ENCODE data around the gene CDK19.
"Not testable (repeated sequence)": the region's sequence is repeated elsewhere in the genome, so short reads cannot be mapped to it uniquely, and the experiment has no call there.

The CDK19 gene

DNA sequence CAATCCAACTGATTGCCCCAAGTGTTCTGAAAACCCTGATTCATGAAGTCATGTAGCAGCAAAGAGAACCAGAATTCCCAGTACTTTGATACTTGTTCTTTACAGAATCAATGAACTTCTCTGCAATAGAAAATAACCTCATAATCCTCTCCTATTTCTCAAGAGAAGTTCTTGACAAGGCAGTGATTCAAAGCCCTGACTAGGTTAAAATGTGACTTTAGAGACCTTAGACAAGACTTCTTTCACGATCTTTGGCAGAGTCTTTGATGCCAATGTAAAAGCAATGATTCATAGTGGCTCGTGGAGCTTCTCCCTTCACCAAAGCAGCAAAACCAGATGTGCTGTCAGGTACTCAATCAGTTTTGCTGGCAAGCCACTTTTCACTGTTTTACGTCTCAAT lies 95.2 kb downstream of the CDK19 start:
- Histone ChIP-seq H3K36me3 (ENCODE audit: control insufficient read depth, insufficient read depth, low read length) (no peaks in the 10 kb centered on the region; the same call in 1 of the 2 replicates), H3K27me3 (replicated peaks; ENCODE audit: control insufficient read depth, insufficient read depth, low read length) (no peaks in the 10 kb centered on the region), H3K4me3 (replicated peaks; ENCODE audit: low read depth, low read length) (no peak overlapping the region)
- DNase-seq (ENCODE audit: extremely low read depth, insufficient read length) = no peak
- TF ChIP-seq, protein P1, sequence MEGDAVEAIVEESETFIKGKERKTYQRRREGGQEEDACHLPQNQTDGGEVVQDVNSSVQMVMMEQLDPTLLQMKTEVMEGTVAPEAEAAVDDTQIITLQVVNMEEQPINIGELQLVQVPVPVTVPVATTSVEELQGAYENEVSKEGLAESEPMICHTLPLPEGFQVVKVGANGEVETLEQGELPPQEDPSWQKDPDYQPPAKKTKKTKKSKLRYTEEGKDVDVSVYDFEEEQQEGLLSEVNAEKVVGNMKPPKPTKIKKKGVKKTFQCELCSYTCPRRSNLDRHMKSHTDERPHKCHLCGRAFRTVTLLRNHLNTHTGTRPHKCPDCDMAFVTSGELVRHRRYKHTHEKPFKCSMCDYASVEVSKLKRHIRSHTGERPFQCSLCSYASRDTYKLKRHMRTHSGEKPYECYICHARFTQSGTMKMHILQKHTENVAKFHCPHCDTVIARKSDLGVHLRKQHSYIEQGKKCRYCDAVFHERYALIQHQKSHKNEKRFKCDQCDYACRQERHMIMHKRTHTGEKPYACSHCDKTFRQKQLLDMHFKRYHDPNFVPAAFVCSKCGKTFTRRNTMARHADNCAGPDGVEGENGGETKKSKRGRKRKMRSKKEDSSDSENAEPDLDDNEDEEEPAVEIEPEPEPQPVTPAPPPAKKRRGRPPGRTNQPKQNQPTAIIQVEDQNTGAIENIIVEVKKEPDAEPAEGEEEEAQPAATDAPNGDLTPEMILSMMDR (IDR thresholded peaks at IDR 0.05; ENCODE audit: insufficient read depth, low read length, poor library complexity, severe bottlenecking) = no peak

DNA sequence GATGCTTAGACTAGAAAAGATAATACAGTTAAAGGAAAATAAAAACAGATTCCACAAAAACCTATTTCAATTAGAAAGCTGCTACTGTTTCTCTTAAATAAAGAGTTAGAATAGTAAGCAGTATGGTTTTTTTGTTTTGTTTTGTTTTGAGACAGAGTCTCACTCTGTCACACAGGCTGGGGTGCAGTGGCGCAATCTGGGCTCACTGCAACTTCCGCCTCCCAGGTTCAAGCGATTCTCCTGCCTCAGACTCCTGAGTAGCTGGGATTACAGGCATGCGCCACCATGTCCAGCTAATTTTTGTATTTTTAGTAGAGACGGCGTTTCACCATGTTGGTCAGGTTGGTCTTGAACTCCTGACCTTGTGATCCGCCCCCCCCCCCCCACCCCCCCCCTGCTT lies 95.7 kb downstream of the CDK19 start:
- H3K27me3 ChIP-seq (replicated peaks; ENCODE audit: control insufficient read depth, insufficient read depth, low read length); DNase-seq (ENCODE audit: extremely low read depth, insufficient read length); H3K4me3 ChIP-seq (replicated peaks; ENCODE audit: low read depth, low read length); H3K36me3 ChIP-seq (ENCODE audit: control insufficient read depth, insufficient read depth, low read length): not testable (repeated sequence)

DNA sequence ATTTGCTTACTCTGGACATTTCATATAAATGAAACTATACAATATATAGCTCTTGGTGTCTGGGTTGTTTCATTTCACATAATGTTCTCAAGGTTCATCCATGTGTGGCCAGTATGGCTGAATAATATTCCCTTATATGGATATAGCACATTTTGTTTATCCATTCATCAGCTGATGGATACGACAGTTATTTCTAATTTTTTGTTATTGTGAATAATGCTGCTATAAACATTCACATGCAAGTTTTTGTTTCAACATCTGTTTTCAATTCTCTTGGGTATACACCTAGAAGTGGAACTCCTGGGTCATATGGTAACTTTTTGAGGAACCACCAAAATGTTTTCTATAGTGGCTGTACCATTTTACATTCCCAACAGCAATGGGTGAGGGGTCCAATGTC lies 101.1 kb downstream of the CDK19 start:
- TF ChIP-seq, protein P1 (IDR thresholded peaks at IDR 0.05; ENCODE audit: insufficient read depth, low read length, poor library complexity, severe bottlenecking) = no peak
- no peak overlapping the region for H3K4me3 ChIP-seq (replicated peaks; ENCODE audit: low read depth, low read length)

DNA sequence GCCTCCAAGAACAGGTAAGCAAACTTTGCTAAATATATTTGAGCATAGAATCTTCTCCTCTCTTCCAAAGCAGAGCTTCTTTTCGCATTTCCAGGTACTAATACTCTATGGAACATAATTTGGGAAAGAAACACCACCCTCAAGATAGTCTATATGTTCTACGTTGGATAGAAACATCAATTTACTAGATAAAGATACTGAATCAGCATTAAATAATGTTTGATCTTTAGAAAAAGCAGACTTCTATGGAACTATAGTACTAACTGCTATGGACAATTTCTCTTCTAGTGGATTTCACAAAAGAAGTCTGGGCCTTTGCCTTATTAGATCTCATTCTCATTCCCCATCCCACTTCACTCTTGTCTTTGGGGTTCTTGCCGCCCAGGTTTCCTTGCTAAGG lies 103.0 kb downstream of the CDK19 start:
- no peak for DNase-seq (ENCODE audit: extremely low read depth, insufficient read length)
- TF ChIP-seq, protein P1 (IDR thresholded peaks at IDR 0.05; ENCODE audit: insufficient read depth, low read length, poor library complexity, severe bottlenecking) = no peak
- Histone ChIP-seq H3K4me3 (replicated peaks; ENCODE audit: low read depth, low read length) (no peak overlapping the region), H3K36me3 (ENCODE audit: control insufficient read depth, insufficient read depth, low read length) (no peaks in the 10 kb centered on the region), H3K27me3 (replicated peaks; ENCODE audit: control insufficient read depth, insufficient read depth, low read length) (no peaks in the 10 kb centered on the region)

More for the DNA sequence above, 101.1 kb downstream of the CDK19 start:
- DNase-seq (ENCODE audit: extremely low read depth, insufficient read length) = no peak
- H3K27me3 ChIP-seq (replicated peaks; ENCODE audit: control insufficient read depth, insufficient read depth, low read length) = no peaks in the 10 kb centered on the region
- no peaks in the 10 kb centered on the region; the same call in 1 of the 2 replicates for H3K36me3 ChIP-seq (ENCODE audit: control insufficient read depth, insufficient read depth, low read length)

DNA sequence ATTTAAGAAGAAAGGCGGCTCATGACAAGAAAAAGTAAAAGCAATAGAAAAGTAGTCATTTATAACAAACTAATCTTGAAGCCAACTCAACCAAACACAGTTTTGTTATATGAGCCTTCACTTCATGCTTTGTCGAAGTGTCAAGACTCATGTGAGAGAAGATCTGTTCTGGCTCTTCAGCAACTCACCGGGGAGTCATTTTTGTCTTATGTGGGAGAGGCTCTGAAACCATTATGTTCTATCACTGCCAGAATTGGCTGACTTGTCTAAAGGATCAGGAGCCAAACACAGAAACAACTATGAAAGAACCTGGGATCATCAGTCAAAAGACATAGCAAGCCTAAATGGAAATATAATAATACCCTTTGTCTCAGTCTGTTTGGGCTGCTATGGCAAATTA lies 105.2 kb downstream of the CDK19 start:
- Histone ChIP-seq H3K4me3 (replicated peaks; ENCODE audit: low read depth, low read length) (no peak overlapping the region), H3K36me3 (ENCODE audit: control insufficient read depth, insufficient read depth, low read length) (no peaks in the 10 kb centered on the region), H3K27me3 (replicated peaks; ENCODE audit: control insufficient read depth, insufficient read depth, low read length) (no peaks in the 10 kb centered on the region)
- TF ChIP-seq, protein P1 (IDR thresholded peaks at IDR 0.05; ENCODE audit: insufficient read depth, low read length, poor library complexity, severe bottlenecking) = no peak
- no peak for DNase-seq (ENCODE audit: extremely low read depth, insufficient read length)

DNA sequence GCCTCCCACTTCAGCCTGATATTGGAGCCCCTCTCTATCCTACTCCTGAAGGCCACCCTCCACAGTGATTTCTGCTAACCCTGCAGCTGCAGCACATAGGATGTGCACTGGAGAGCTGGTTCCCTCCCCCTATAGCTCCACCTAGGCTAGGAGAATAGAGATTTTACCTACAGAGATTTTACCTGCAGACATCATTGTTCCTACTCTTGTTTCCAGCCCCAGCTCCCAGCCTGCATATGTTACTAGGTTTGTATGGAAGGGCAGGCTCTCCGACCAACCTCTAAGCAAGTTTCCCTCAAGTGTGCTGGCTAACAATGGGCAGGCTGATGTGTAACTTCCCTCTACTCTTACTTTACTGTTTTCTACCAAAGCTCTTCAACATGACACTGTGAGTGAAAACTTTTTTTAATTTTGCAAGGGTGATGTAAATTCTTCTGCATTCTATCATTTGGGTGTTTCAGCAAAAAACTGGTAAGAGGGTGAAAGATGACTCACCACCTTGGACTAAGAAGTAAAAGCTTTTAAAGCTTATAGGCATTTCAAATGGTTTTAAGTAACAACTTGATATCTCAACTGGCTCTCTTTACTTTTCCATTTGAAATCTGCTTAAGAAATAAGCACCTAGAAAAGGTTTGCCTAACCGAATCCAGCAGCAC lies 106.8 kb downstream of the CDK19 start:
- H3K4me3 ChIP-seq (replicated peaks; ENCODE audit: low read depth, low read length) = no peak overlapping the region
- DNase-seq (ENCODE audit: extremely low read depth, insufficient read length) = no peak
- H3K27me3 ChIP-seq (replicated peaks; ENCODE audit: control insufficient read depth, insufficient read depth, low read length) = no peaks in the 10 kb centered on the region
- TF ChIP-seq, protein P1 (IDR thresholded peaks at IDR 0.05; ENCODE audit: insufficient read depth, low read length, poor library complexity, severe bottlenecking) = no peak
- H3K36me3 ChIP-seq (ENCODE audit: control insufficient read depth, insufficient read depth, low read length) = no peaks in the 10 kb centered on the region

Data from GM06990 (cell line).